Measurements from ENCODE around the gene RAB13. TPM values are rescaled to one million over a fixed set of nuclear protein-coding genes. Genes with fewer than 3 reads are reported as not detected.
"Not testable (repeated sequence)": the region's sequence is repeated elsewhere in the genome, so short reads cannot be mapped to it uniquely, and the experiment has no call there.

The RAB13 gene
- total RNA-seq (21.5 TPM), polyA plus RNA-seq (ENCODE audit: insufficient read depth in 1 of 8, insufficient read length in 8 of 8, low replicate concordance in 1 of 8) (100 to 1,000 TPM in 3 of 8 donors, 10 to 100 TPM in 5; 71.8 to 109 (median 85.8) TPM)
- long read RNA-seq, donor 1, transcript RAB13-201 (8 exons, 1,176 nt): major isoform, 22 of 70 reads
- long read RNA-seq, donor 1, partial matches to known transcripts: 48 of 70 reads
- long read RNA-seq, donor 1, other reads (novel, unspliced or antisense): 0 of 70 reads
- long read RNA-seq, donor 2, transcript RAB13-201 (8 exons, 1,176 nt): major isoform, 6 of 14 reads
- long read RNA-seq, donor 2, partial matches to known transcripts: 8 of 14 reads
- long read RNA-seq, donor 2, other reads (novel, unspliced or antisense): 0 of 14 reads
- long read RNA-seq, donor 3, transcript RAB13-201 (8 exons, 1,176 nt): major isoform, 67 of 254 reads
- long read RNA-seq, donor 3, partial matches to known transcripts: 187 of 254 reads
- long read RNA-seq, donor 3, other reads (novel, unspliced or antisense): 0 of 254 reads
- long read RNA-seq, donor 4, transcript RAB13-201 (8 exons, 1,176 nt): major isoform, 27 of 456 reads
- long read RNA-seq, donor 4, partial matches to known transcripts: 364 of 456 reads
- long read RNA-seq, donor 4, other reads (novel, unspliced or antisense): 64 of 456 reads
- long read RNA-seq, donor 5, transcript RAB13-201 (8 exons, 1,176 nt): major isoform, 109 of 266 reads
- long read RNA-seq, donor 5, partial matches to known transcripts: 157 of 266 reads
- long read RNA-seq, donor 5, other reads (novel, unspliced or antisense): 0 of 266 reads
- long read RNA-seq, donor 6, transcript RAB13-201 (8 exons, 1,176 nt): major isoform, 64 of 179 reads
- long read RNA-seq, donor 6, partial matches to known transcripts: 115 of 179 reads
- long read RNA-seq, donor 6, other reads (novel, unspliced or antisense): 0 of 179 reads
- long read RNA-seq, donor 7, transcript RAB13-201 (8 exons, 1,176 nt): major isoform, 44 of 125 reads
- long read RNA-seq, donor 7, partial matches to known transcripts: 80 of 125 reads
- long read RNA-seq, donor 7, other reads (novel, unspliced or antisense): 0 of 125 reads
- long read RNA-seq, donor 8, transcript RAB13-201 (8 exons, 1,176 nt): major isoform, 33 of 94 reads
- long read RNA-seq, donor 8, partial matches to known transcripts: 61 of 94 reads
- long read RNA-seq, donor 8, other reads (novel, unspliced or antisense): 0 of 94 reads
- long read RNA-seq, donor 9, transcript RAB13-201 (8 exons, 1,176 nt): major isoform, 28 of 31 reads
- long read RNA-seq, donor 9, partial matches to known transcripts: 0 of 31 reads
- long read RNA-seq, donor 9, other reads (novel, unspliced or antisense): 0 of 31 reads
- long read RNA-seq, donor 10, transcript RAB13-201 (8 exons, 1,176 nt): major isoform, 56 of 105 reads
- long read RNA-seq, donor 10, partial matches to known transcripts: 48 of 105 reads
- long read RNA-seq, donor 10, other reads (novel, unspliced or antisense): 0 of 105 reads
- long read RNA-seq, donor 11, transcript RAB13-201 (8 exons, 1,176 nt): major isoform, 36 of 112 reads
- long read RNA-seq, donor 11, partial matches to known transcripts: 74 of 112 reads
- long read RNA-seq, donor 11, other reads (novel, unspliced or antisense): 0 of 112 reads

DNA sequence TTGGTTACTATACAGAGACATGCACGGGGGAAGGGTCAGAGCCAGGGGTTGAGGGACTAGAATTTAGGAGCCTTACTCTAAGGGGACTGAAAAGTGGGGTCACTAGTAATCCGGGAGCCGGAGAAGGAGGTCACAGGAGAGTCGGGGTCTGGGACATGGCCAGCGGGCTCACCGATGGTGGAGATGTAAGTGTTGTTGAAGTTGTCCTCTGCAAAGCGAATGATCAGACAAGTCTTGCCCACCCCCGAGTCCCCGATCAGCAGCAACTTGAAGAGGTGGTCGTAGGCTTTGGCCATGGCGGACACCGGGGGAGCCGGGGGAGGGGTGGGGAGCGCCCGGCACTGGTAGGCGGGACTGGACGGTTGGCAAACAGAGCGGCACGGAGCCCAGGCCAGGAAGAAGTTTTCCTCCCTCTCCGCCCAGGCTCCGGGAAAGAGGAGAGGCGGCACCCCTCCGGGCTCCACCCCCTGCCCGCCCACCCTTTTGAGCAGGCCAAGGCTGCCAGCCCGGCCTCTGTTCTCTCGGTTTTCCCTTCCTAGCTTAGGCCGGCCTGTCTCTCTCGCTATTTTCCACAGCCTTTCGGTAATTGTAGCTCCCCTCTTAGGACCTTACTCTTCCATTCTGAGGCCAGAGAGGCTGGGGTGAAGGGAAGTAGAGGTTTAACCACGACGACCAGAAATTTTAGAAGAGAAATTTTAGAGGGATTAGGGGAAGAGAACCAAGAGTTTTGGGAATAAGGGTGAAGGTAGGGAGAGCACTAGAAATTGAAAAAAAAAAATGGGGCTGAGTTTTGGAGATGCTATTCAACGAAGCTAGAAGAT is at the start of gene RAB13:
TSS of gene RAB13 (minus strand) at position 399 of the 821 bp plus-strand sequence. CDS start at position 296, 103 bp downstream.
- peaks cover 14% of the 10 kb centered on the region for H3K4me1 ChIP-seq (ENCODE audit: control insufficient read depth, insufficient read depth, low read length)
- peaks cover 19% of the 10 kb centered on the region for H3K36me3 ChIP-seq (ENCODE audit: control insufficient read depth, insufficient read depth, low read length)
- no peaks in the 10 kb centered on the region for H3K27me3 ChIP-seq (ENCODE audit: control insufficient read depth, insufficient read depth, low read length)
- H3K9me3 ChIP-seq (replicated peaks; ENCODE audit: control insufficient read depth, low read depth, low read length): no peaks in the 10 kb centered on the region
- peak; percentile 93 for DNase-seq
- 0% methylated on average over 15 of the region's 32 CpGs for WGBS (ENCODE audit: insufficient coverage)
- peak within 1 kb of the TSS; percentile 72 for H3K4me3 ChIP-seq (ENCODE audit: low read length)
- peak within 1 kb of the TSS; percentile 99 for H3K27ac ChIP-seq (ENCODE audit: low read length)

DNA sequence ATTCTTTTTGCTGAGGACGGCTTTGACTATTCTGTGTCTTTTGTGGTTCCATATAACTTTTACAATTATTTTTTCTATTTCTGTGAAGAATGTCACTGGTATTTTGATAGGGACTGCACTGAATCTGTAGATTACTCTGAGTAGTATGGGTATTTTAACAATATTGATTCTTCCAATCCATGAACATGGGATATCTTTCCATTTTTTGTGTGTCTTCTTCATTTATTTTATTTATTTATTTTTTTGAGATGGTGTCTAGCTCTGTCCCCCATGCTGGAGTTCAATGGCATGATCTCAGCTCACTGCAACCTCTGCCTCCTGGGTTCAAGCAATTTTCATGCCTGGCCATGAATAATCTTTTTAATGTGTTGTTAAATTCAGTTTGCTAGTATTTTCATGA is 47.6 kb upstream of the RAB13 start:
- not testable (repeated sequence) for H3K27me3 ChIP-seq (ENCODE audit: control insufficient read depth, insufficient read depth, low read length); DNase-seq; H3K9me3 ChIP-seq (replicated peaks; ENCODE audit: control insufficient read depth, low read depth, low read length); H3K4me1 ChIP-seq (ENCODE audit: control insufficient read depth, insufficient read depth, low read length); H3K27ac ChIP-seq (ENCODE audit: low read length); H3K36me3 ChIP-seq (ENCODE audit: control insufficient read depth, insufficient read depth, low read length); H3K4me3 ChIP-seq (ENCODE audit: low read length)
- WGBS (ENCODE audit: insufficient coverage): no CpG with 5 or more reads among the region's 1 CpG

DNA sequence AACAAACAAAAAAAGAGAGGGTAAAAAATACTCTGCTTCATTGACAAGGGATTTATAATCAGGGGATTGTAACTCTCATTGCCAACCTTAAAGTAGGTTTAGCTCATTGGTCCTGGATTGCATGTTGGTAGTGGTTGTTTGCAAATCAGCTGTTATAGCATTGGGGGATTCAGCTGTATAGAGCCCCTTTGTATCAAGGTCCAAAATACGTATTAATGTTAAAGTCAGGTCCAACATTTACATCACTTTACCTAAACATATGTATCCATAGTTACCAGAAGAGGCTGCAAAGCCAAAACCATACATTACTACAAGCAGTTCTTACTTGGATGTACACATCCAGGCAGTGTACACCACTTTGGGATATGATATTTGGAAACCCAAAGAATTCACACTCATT is 33.8 kb upstream of the RAB13 start:
- Histone ChIP-seq H3K9me3 (replicated peaks; ENCODE audit: control insufficient read depth, low read depth, low read length) (no peaks in the 10 kb centered on the region), H3K4me1 (ENCODE audit: control insufficient read depth, insufficient read depth, low read length) (no peaks in the 10 kb centered on the region), H3K36me3 (ENCODE audit: control insufficient read depth, insufficient read depth, low read length) (no peaks in the 10 kb centered on the region), H3K4me3 (ENCODE audit: low read length) (no peak overlapping the region), H3K27ac (ENCODE audit: low read length) (no peak overlapping the region), H3K27me3 (ENCODE audit: control insufficient read depth, insufficient read depth, low read length) (no peaks in the 10 kb centered on the region)
- no CpG with 5 or more reads among the region's 1 CpG for WGBS (ENCODE audit: insufficient coverage)
- no peak for DNase-seq

GRCh38 chr1:154019269-154019668 is 33.1 kb upstream of the RAB13 start:
- no peaks in the 10 kb centered on the region for H3K27me3 ChIP-seq (ENCODE audit: control insufficient read depth, insufficient read depth, low read length)
- no peaks in the 10 kb centered on the region for H3K9me3 ChIP-seq (replicated peaks; ENCODE audit: control insufficient read depth, low read depth, low read length)
- no peaks in the 10 kb centered on the region for H3K4me1 ChIP-seq (ENCODE audit: control insufficient read depth, insufficient read depth, low read length)
- WGBS (ENCODE audit: insufficient coverage): no CpG with 5 or more reads among the region's 4 CpGs
- no peak overlapping the region for H3K27ac ChIP-seq (ENCODE audit: low read length)
- H3K36me3 ChIP-seq (ENCODE audit: control insufficient read depth, insufficient read depth, low read length): no peaks in the 10 kb centered on the region
- DNase-seq: no peak
- no peak overlapping the region for H3K4me3 ChIP-seq (ENCODE audit: low read length)

DNA sequence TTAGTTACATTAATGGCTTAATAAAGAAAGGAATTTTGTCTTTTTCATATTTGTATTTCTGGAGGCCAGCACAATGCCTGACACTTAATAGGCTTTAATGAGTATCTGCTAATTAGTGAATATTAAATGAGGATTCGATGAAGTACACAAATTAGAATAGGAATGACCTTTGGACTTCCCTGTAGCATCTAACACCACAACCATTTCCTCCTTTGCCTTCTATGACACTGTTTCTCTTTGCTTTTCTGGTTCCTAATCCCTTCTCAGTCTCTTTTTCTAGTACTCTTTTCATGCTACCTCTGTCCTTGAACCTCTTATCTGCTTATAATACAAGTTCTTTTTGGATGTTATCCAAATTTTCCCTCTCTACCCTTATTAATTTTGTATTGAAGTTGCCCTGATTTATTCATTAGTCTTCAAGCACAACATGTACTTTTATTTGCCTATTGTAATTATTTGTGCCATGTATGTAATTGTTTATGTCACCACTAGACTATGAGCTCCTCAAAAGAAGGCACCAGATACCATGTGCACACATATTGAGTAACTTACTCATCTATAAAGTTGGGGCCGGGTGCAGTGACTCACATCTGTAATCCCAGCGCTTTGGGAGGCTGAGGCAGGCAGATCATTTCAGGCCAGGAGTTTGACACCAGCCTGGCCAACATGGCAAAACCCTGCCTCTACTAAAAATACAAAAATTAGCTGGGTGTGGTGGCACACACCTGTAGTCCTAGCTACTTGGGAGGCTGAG is 28.2 kb upstream of the RAB13 start:
- no peak overlapping the region for H3K27ac ChIP-seq (ENCODE audit: low read length)
- H3K27me3 ChIP-seq (ENCODE audit: control insufficient read depth, insufficient read depth, low read length): no peaks in the 10 kb centered on the region
- no peak for DNase-seq
- H3K4me3 ChIP-seq (ENCODE audit: low read length): no peak overlapping the region
- no peaks in the 10 kb centered on the region for H3K9me3 ChIP-seq (replicated peaks; ENCODE audit: control insufficient read depth, low read depth, low read length)
- no peaks in the 10 kb centered on the region for H3K4me1 ChIP-seq (ENCODE audit: control insufficient read depth, insufficient read depth, low read length)
- WGBS (ENCODE audit: insufficient coverage): no CpG with 5 or more reads among the region's 3 CpGs
- no peaks in the 10 kb centered on the region for H3K36me3 ChIP-seq (ENCODE audit: control insufficient read depth, insufficient read depth, low read length)

DNA sequence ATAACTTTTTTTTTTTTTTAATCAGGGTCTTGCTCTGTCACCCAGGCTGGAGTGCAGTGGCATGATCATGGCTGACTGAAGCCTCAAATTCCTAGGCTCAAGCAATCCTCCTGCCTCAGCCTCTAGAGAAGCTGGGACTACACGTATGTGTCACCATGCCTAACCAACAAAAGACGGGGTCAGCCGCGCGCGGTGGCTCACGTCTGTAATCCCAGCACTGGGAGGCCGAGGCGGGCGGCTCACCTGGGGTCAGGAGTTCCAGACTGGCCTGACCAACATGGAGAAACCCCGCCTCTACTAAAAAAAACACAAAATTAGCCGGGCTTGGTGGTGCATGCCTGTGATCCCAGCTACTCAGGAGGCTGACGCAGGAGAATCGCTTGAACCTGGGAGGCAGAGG is 26.4 kb upstream of the RAB13 start:
- not testable (repeated sequence) for H3K4me3 ChIP-seq (ENCODE audit: low read length)
- WGBS (ENCODE audit: insufficient coverage): 94% methylated on average over 11 of the region's 14 CpGs

GRCh38 chr1:154012129-154012528 is 26.0 kb upstream of the RAB13 start:
- no peak overlapping the region for H3K4me3 ChIP-seq (ENCODE audit: low read length)
- no peaks in the 10 kb centered on the region for H3K36me3 ChIP-seq (ENCODE audit: control insufficient read depth, insufficient read depth, low read length)
- no peak for DNase-seq
- H3K27me3 ChIP-seq (ENCODE audit: control insufficient read depth, insufficient read depth, low read length): no peaks in the 10 kb centered on the region
- H3K4me1 ChIP-seq (ENCODE audit: control insufficient read depth, insufficient read depth, low read length): no peaks in the 10 kb centered on the region
- no CpG with 5 or more reads among the region's 1 CpG for WGBS (ENCODE audit: insufficient coverage)
- H3K9me3 ChIP-seq (replicated peaks; ENCODE audit: control insufficient read depth, low read depth, low read length): no peaks in the 10 kb centered on the region
- no peak overlapping the region for H3K27ac ChIP-seq (ENCODE audit: low read length)

More for the DNA sequence above, 26.4 kb upstream of the RAB13 start:
- H3K36me3 ChIP-seq (ENCODE audit: control insufficient read depth, insufficient read depth, low read length); H3K27me3 ChIP-seq (ENCODE audit: control insufficient read depth, insufficient read depth, low read length); H3K9me3 ChIP-seq (replicated peaks; ENCODE audit: control insufficient read depth, low read depth, low read length); H3K4me1 ChIP-seq (ENCODE audit: control insufficient read depth, insufficient read depth, low read length); H3K27ac ChIP-seq (ENCODE audit: low read length); DNase-seq: not testable (repeated sequence)

DNA sequence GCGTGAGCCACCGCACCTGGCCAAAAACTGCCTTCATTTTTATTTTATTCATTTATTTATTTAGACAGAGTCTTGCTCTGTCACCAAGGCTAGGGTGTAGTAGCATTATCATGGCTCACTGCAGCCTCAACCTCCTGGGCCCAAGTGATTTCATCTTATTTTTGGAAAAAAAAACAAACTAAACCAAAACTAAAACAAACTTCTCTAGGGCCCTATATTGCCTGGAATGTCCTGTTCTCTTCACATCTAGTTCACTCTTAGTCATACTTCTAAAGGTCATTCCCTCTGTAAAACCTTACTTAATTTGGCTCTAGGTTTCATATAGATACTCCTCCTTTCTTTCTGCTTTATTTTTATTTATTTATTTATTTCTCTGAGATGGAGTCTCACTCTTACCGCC is 20.0 kb upstream of the RAB13 start:
- no peak overlapping the region for H3K4me3 ChIP-seq (ENCODE audit: low read length)
- H3K27me3 ChIP-seq (ENCODE audit: control insufficient read depth, insufficient read depth, low read length): no peaks in the 10 kb centered on the region
- H3K9me3 ChIP-seq (replicated peaks; ENCODE audit: control insufficient read depth, low read depth, low read length): no peaks in the 10 kb centered on the region
- no peaks in the 10 kb centered on the region for H3K36me3 ChIP-seq (ENCODE audit: control insufficient read depth, insufficient read depth, low read length)
- DNase-seq: no peak
- H3K4me1 ChIP-seq (ENCODE audit: control insufficient read depth, insufficient read depth, low read length): no peaks in the 10 kb centered on the region
- H3K27ac ChIP-seq (ENCODE audit: low read length): no peak overlapping the region
- no CpG with 5 or more reads among the region's 3 CpGs for WGBS (ENCODE audit: insufficient coverage)

Measured in muscle of leg (tissue), 16 donors.